Liver (tissue), 9 donors: Measurements from ENCODE around the gene SPDEF. TPM values are rescaled to one million over a fixed set of nuclear protein-coding genes. Genes with fewer than 3 reads are reported as not detected.

Experiments
- DNase-seq: peaks from one replicate; pipeline ENCODE4 v3.0.0-alpha.2; 2017; ENCODE audit warnings: low spot score
- H3K27ac ChIP-seq, 2 donors: one replicate each; pipeline ENCODE4 v1.7.0; 2013; ENCODE audit warnings: inconsistent platforms in 2 of 2, low read length in 2 of 2, control low read depth in 1 of 2, low read depth in 1 of 2, mild to moderate bottlenecking in 1 of 2
- H3K27me3 ChIP-seq, 4 donors: one replicate each; pipeline versions ENCODE4 v1.6.1 to v1.7.0; 2013; ENCODE audit warnings: low read length in 3 of 4, inconsistent platforms in 1 of 4, mild to moderate bottlenecking in 1 of 4, moderate library complexity in 1 of 4; ENCODE audit not compliant: control insufficient read depth in 4 of 4, insufficient read depth in 4 of 4
- H3K36me3 ChIP-seq, 4 donors: one replicate each; pipeline versions ENCODE4 v1.6.1 to v1.7.0; 2013; ENCODE audit warnings: low read length in 3 of 4, mild to moderate bottlenecking in 3 of 4, low read depth in 1 of 4, moderate library complexity in 1 of 4; ENCODE audit not compliant: control insufficient read depth in 4 of 4, insufficient read depth in 3 of 4
- H3K4me1 ChIP-seq, 4 donors: one replicate each; pipeline versions ENCODE4 v1.6.1 to v1.7.0; 2013; ENCODE audit warnings: low read length in 3 of 4, mild to moderate bottlenecking in 3 of 4, moderate library complexity in 1 of 4; ENCODE audit not compliant: control insufficient read depth in 4 of 4, insufficient read depth in 4 of 4
- H3K4me3 ChIP-seq, 3 donors: one replicate each; pipeline versions ENCODE4 v1.6.1 to v1.7.0; 2013; ENCODE audit warnings: low read length in 3 of 3, control low read depth in 1 of 3, low read depth in 1 of 3, mild to moderate bottlenecking in 1 of 3
- H3K9ac ChIP-seq, 2 donors: one replicate each; pipeline ENCODE4 v1.7.0; 2013; ENCODE audit warnings: low read length in 2 of 2, mild to moderate bottlenecking in 2 of 2, moderate library complexity in 2 of 2, control low read depth in 1 of 2, low read depth in 1 of 2
- H3K9me3 ChIP-seq, 4 donors: one replicate each; pipeline versions ENCODE4 v1.6.1 to v1.7.0; 2013; ENCODE audit warnings: low read length in 3 of 4; ENCODE audit not compliant: control insufficient read depth in 4 of 4
- ATF3 ChIP-seq: IDR thresholded peaks from 2 replicates; pipeline ENCODE4 v1.6.1; 2016; ENCODE audit warnings: antibody characterized with exemption
- EGR1 ChIP-seq, 2 donors: IDR thresholded peaks; 2 replicates each; pipeline ENCODE4 v1.6.1; 2016 to 2018; ENCODE audit warnings: antibody characterized with exemption in 2 of 2, low read depth in 2 of 2
- FOXA1 ChIP-seq: IDR thresholded peaks from 2 replicates; pipeline ENCODE4 v1.6.1; 2016; ENCODE audit warnings: antibody characterized with exemption
- FOXA2 ChIP-seq: IDR thresholded peaks from 2 replicates; pipeline ENCODE4 v1.6.1; 2016; ENCODE audit warnings: antibody characterized with exemption
- HNF4G ChIP-seq: IDR thresholded peaks from 2 replicates; pipeline ENCODE4 v1.6.1; 2016; ENCODE audit warnings: antibody characterized with exemption
- JUND ChIP-seq, 2 donors: IDR thresholded peaks; 2 replicates each; pipeline ENCODE4 v1.6.1; 2016; ENCODE audit warnings: antibody characterized with exemption in 2 of 2
- MAX ChIP-seq: IDR thresholded peaks from 2 replicates; pipeline ENCODE4 v1.6.1; 2016; ENCODE audit warnings: antibody characterized with exemption
- NR2F2 ChIP-seq: IDR thresholded peaks from 2 replicates; pipeline ENCODE4 v1.6.1; 2016; ENCODE audit warnings: antibody characterized with exemption
- RAD21 ChIP-seq, 2 donors: IDR thresholded peaks; 2 replicates each; pipeline ENCODE4 v1.6.1; 2016; ENCODE audit warnings: antibody characterized with exemption in 2 of 2, mild to moderate bottlenecking in 2 of 2
- REST ChIP-seq: IDR thresholded peaks from 2 replicates; pipeline ENCODE4 v1.6.1; 2016; ENCODE audit warnings: antibody characterized with exemption, mild to moderate bottlenecking
- SP1 ChIP-seq: IDR thresholded peaks from 2 replicates; pipeline ENCODE4 v1.6.1; 2018; ENCODE audit warnings: antibody characterized with exemption, mild to moderate bottlenecking
- YY1 ChIP-seq: IDR thresholded peaks from 2 replicates; pipeline ENCODE4 v1.6.1; 2016; ENCODE audit warnings: antibody characterized with exemption, mild to moderate bottlenecking
- ZBTB33 ChIP-seq: IDR thresholded peaks from 2 replicates; pipeline ENCODE4 v1.6.1; 2016; ENCODE audit warnings: antibody characterized with exemption
- WGBS: extraction: QIAGEN DNeasy Blood & Tissue Kit; methylation state at CpG from one replicate; pipeline ENCODE4 v1.1.7; 2013; 5-methylcytosine and 5-hydroxymethylcytosine counted together
- polyA plus RNA-seq, 2 donors: library from polyadenylated mRNA; stranded (reverse) in 1 of 2; unstranded in 1 of 2; fragments of 200-250 nt in 1 of 2; fragments of >200 nt in 1 of 2; fragmentation: Nextera tagmentation in 1 of 2; extraction: Ambion mirVana in 1 of 2; gene quantifications; one replicate each; pipeline versions ENCODE4 v1.2.1 to v1.2.3, GENCODE V29; 2013 to 2015
- total RNA-seq, 2 donors: library from RNA; depleted of rRNA; stranded (reverse); fragments of >200 nt; gene quantifications; one replicate each; pipeline ENCODE4 v1.2.3, GENCODE V29; 2014
- donor health status: healthy.
- donor health status: healthy.
- donor health status: healthy.
- donor health status: healthy.
- donor health status: healthy.

SPDEF gene
- total and polyA plus RNA-seq, 4 donors, result 0.05 to 0.09 TPM; not detected in 2

GRCh38 chr6:34555328-34555727 is 801 bp downstream of the SPDEF start:
- H3K27ac ChIP-seq, result no peak overlapping the region
- H3K27me3 ChIP-seq, result no peaks in the 10 kb centered on the region
- no peak overlapping the region for H3K4me3 ChIP-seq
- no peak for TF ChIP-seq JUND (IDR thresholded peaks at IDR 0.05)
- H3K9me3 ChIP-seq, result peaks cover 0 to 5% (median 2%) of the 10 kb centered on the region in 4 donors
- H3K36me3 ChIP-seq, result no peaks in the 10 kb centered on the region
- WGBS, result 92% methylated on average over 8 of the region's 8 CpGs
- no peak overlapping the region for H3K9ac ChIP-seq
- DNase-seq, result no peak
- no peaks in the 10 kb centered on the region for H3K4me1 ChIP-seq

- TF ChIP-seq NR2F2 (no peak), ATF3 (no peak), YY1 (no peak), MAX (no peak)
- DNase-seq, result no peak
- Histone ChIP-seq H3K27ac (no peak overlapping the region), H3K4me1 (no peaks in the 10 kb centered on the region), H3K36me3 (no peaks in the 10 kb centered on the region), H3K4me3 (no peak overlapping the region), H3K9ac (no peak overlapping the region), H3K27me3 (no peaks in the 10 kb centered on the region), H3K9me3 (peaks cover 0 to 5% (median 2%) of the 10 kb centered on the region in 4 donors)
- WGBS, result 83% methylated on average over 11 of the region's 11 CpGs
Measured at GRCh38 chr6:34555007-34555322, 1.2 kb downstream of the SPDEF start.

GRCh38 chr6:34554291-34555006 is 1.7 kb downstream of the SPDEF start:
- H3K27ac ChIP-seq, result no peak overlapping the region
- H3K27me3 ChIP-seq, result no peaks in the 10 kb centered on the region
- no peak for DNase-seq
- H3K36me3 ChIP-seq, result no peaks in the 10 kb centered on the region
- 63% methylated on average over 15 of the region's 15 CpGs for WGBS
- no peak overlapping the region for H3K4me3 ChIP-seq
- peaks cover 0 to 5% (median 2%) of the 10 kb centered on the region in 4 donors for H3K9me3 ChIP-seq
- no peak overlapping the region for H3K9ac ChIP-seq
- no peak for TF ChIP-seq RAD21 (IDR thresholded peaks at IDR 0.05)
- no peak for TF ChIP-seq SP1
- TF ChIP-seq FOXA1, result no peak
- no peaks in the 10 kb centered on the region for H3K4me1 ChIP-seq

- no peak overlapping the region for H3K4me3 ChIP-seq
- H3K27ac ChIP-seq, result no peak overlapping the region
- TF ChIP-seq ZBTB33 (no peak), FOXA2 (no peak), HNF4G (no peak), EGR1 (IDR thresholded peaks at IDR 0.05; ENCODE audit: low read depth in 2 of 2) (no peak), SP1 (no peak), RAD21 (IDR thresholded peaks at IDR 0.05) (no peak), YY1 (no peak), FOXA1 (no peak), MAX (no peak), REST (no peak)
- no peak overlapping the region for H3K9ac ChIP-seq
- H3K27me3 ChIP-seq, result no peaks in the 10 kb centered on the region
- peaks cover 0 to 5% (median 2%) of the 10 kb centered on the region in 4 donors for H3K9me3 ChIP-seq
- no peak for DNase-seq
- H3K4me1 ChIP-seq, result no peaks in the 10 kb centered on the region
- WGBS, result 76% methylated on average over 10 of the region's 10 CpGs
- no peaks in the 10 kb centered on the region for H3K36me3 ChIP-seq
Measured at GRCh38 chr6:34553750-34554149, 2.4 kb downstream of the SPDEF start.
